Measurements from ENCODE around the gene NUDT14. TPM values are rescaled to one million over a fixed set of nuclear protein-coding genes. Genes with fewer than 3 reads are reported as not detected.

Gene NUDT14
- total RNA-seq, 1 experiment from 2014 or later, result 75.3 TPM

DNA sequence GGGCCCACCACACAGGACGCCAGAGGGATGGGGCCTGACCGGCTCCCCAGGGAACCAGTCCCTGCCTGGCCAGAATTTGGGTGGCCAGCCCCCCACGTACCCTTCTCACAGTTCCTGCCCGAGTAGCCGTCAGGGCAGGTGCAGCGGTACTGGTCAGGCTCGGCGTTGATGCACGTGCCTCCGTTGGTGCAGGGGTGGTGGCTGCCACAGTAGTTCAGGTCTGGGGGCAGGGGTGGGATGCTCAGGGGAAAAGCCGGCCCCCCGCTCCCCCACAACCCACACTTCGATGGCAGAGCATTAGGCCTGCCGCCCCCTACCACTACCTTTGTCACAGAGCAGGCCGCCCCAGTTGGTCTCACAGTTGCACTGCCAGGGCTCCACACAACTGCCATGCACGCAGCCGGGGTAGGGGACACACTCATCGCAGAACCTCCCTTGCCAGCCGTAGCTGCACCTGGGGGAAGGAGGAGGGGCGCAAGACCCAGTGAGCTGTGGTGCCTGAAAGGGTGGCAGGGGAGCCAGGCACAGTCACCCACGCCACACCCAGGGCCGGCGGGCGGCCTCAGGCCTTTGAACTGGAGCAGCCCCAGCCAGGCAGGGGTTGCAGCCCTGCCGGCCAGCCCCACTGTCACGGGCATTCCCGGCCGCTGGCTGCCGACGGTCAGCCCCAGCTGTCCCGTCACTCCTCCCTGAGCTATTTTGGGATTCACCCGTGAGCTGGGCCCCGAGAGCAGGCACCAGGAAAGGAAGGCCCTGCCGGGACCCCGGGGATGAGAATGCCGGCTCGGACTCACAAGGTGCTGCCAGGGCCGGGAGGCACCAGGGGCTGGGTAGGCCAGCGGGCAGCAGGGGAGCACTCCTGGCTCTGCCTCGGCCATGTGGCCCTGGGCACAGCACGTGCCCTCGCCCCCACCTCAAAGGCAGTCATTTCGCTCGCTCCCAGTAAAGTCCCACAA, 29.0 kb downstream of the NUDT14 start:
- POLR2A ChIA-PET, result no interaction called here

DNA sequence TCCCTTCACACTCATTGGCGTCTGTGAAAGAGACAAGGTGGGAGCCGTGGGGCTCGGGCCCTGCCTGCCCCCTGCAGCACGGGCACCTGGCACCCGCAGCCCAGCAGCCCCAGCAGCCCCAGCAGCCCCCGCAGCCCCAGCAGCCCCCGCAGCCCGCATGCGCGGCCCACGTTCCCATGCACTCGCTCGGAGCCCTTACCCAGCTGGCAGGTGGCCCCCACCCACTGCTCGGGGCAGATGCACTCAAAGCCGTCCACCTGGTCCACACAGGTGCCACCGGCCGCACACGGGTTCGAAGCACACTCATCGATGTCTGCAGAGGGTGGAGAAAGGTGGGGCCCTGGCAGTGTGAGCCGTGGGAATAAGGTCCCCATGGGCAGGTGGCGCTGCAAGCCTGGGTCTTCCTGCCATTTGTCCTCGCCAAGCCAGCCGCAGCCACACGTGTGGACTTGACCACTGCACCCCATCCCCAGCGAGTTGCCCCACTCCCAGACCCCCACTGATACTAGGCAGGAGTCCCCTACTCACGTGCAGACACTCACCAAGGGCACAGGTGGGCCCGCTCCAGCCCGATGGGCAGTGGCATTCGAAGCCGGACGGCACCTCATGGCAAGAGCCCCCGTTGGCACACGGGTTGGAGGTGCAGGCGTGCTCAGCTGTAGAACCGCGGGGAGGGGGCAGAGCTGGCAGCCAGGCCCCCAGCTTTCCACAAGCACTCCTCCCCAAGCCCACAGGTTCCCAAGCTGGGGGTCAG, 29.9 kb downstream of the NUDT14 start:
- in situ Hi-C loops (cut with HindIII; ENCODE audit: low pct_unique_long_range_greater_than_20kb, low sequenced_read_pairs), result no loop called here
- no TSS peak for BruUV-seq (replicated peaks)
- DNase-seq (ENCODE audit: low read depth, low spot score), result no peak

More for the DNA sequence above, 29.0 kb downstream of the NUDT14 start:
- no TSS peak for BruUV-seq (replicated peaks)
- CTCF ChIA-PET, result no interaction called here
- H3K27me3 ChIP-seq (ENCODE audit: control insufficient read depth, insufficient read depth, low read length), result no peaks in the 10 kb centered on the region
- no peaks in the 10 kb centered on the region for H3K9me3 ChIP-seq (ENCODE audit: control insufficient read depth, insufficient read depth, low read depth, low read length)
- no peak overlapping the region for H3K4me3 ChIP-seq (ENCODE audit: low read depth in 2 of 2, low read length in 2 of 2)
- H3K36me3 ChIP-seq (ENCODE audit: control insufficient read depth, insufficient read depth, low read length), result no peaks in the 10 kb centered on the region
- H3K4me1 ChIP-seq (ENCODE audit: control insufficient read depth, insufficient read depth, low read length), result no peaks in the 10 kb centered on the region
- no peak for ATAC-seq
- intact Hi-C loops (cut with micrococcal nuclease; ENCODE audit: unreplicated experiment), result no loop called here
- TF ChIP-seq, protein P1, sequence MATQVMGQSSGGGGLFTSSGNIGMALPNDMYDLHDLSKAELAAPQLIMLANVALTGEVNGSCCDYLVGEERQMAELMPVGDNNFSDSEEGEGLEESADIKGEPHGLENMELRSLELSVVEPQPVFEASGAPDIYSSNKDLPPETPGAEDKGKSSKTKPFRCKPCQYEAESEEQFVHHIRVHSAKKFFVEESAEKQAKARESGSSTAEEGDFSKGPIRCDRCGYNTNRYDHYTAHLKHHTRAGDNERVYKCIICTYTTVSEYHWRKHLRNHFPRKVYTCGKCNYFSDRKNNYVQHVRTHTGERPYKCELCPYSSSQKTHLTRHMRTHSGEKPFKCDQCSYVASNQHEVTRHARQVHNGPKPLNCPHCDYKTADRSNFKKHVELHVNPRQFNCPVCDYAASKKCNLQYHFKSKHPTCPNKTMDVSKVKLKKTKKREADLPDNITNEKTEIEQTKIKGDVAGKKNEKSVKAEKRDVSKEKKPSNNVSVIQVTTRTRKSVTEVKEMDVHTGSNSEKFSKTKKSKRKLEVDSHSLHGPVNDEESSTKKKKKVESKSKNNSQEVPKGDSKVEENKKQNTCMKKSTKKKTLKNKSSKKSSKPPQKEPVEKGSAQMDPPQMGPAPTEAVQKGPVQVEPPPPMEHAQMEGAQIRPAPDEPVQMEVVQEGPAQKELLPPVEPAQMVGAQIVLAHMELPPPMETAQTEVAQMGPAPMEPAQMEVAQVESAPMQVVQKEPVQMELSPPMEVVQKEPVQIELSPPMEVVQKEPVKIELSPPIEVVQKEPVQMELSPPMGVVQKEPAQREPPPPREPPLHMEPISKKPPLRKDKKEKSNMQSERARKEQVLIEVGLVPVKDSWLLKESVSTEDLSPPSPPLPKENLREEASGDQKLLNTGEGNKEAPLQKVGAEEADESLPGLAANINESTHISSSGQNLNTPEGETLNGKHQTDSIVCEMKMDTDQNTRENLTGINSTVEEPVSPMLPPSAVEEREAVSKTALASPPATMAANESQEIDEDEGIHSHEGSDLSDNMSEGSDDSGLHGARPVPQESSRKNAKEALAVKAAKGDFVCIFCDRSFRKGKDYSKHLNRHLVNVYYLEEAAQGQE (IDR thresholded peaks at IDR 0.05; ENCODE audit: insufficient read depth in 1 of 2, low read depth in 2 of 2, low read length in 1 of 2), result no peak
- TF ChIP-seq SIN3A (IDR thresholded peaks at IDR 0.05; ENCODE audit: borderline replicate concordance, insufficient read depth, low read depth, low read length) (no peak), TCF7L2 (IDR thresholded peaks at IDR 0.05; ENCODE audit: low read depth, low read length) (no peak), POLR2AphosphoS5 (IDR thresholded peaks at IDR 0.05; ENCODE audit: low read depth, low read length) (no peak)
- TF ChIP-seq, protein P2, sequence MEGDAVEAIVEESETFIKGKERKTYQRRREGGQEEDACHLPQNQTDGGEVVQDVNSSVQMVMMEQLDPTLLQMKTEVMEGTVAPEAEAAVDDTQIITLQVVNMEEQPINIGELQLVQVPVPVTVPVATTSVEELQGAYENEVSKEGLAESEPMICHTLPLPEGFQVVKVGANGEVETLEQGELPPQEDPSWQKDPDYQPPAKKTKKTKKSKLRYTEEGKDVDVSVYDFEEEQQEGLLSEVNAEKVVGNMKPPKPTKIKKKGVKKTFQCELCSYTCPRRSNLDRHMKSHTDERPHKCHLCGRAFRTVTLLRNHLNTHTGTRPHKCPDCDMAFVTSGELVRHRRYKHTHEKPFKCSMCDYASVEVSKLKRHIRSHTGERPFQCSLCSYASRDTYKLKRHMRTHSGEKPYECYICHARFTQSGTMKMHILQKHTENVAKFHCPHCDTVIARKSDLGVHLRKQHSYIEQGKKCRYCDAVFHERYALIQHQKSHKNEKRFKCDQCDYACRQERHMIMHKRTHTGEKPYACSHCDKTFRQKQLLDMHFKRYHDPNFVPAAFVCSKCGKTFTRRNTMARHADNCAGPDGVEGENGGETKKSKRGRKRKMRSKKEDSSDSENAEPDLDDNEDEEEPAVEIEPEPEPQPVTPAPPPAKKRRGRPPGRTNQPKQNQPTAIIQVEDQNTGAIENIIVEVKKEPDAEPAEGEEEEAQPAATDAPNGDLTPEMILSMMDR (IDR thresholded peaks at IDR 0.05), result no peak
- no peak overlapping the region for H3K27ac ChIP-seq (ENCODE audit: low read length)
- in situ Hi-C loops (cut with HindIII; ENCODE audit: low pct_unique_long_range_greater_than_20kb, low sequenced_read_pairs), result no loop called here
- no peak for DNase-seq (ENCODE audit: low read depth, low spot score)

More for the DNA sequence above, 29.9 kb downstream of the NUDT14 start:
- Histone ChIP-seq H3K9me3 (ENCODE audit: control insufficient read depth, insufficient read depth, low read depth, low read length) (no peaks in the 10 kb centered on the region), H3K4me3 (ENCODE audit: low read depth in 2 of 2, low read length in 2 of 2) (no peak overlapping the region), H3K36me3 (ENCODE audit: control insufficient read depth, insufficient read depth, low read length) (no peaks in the 10 kb centered on the region), H3K27ac (ENCODE audit: low read length) (no peak overlapping the region), H3K4me1 (ENCODE audit: control insufficient read depth, insufficient read depth, low read length) (no peaks in the 10 kb centered on the region), H3K27me3 (ENCODE audit: control insufficient read depth, insufficient read depth, low read length) (no peaks in the 10 kb centered on the region)
- intact Hi-C loops (cut with micrococcal nuclease; ENCODE audit: unreplicated experiment), result no loop called here
- TF ChIP-seq SIN3A (IDR thresholded peaks at IDR 0.05; ENCODE audit: borderline replicate concordance, insufficient read depth, low read depth, low read length) (no peak), POLR2AphosphoS5 (IDR thresholded peaks at IDR 0.05; ENCODE audit: low read depth, low read length) (no peak), TCF7L2 (IDR thresholded peaks at IDR 0.05; ENCODE audit: low read depth, low read length) (no peak)
- TF ChIP-seq, protein P2 (IDR thresholded peaks at IDR 0.05), result no peak
- TF ChIP-seq, protein P1 (IDR thresholded peaks at IDR 0.05; ENCODE audit: insufficient read depth in 1 of 2, low read depth in 2 of 2, low read length in 1 of 2), result no peak
- ChIA-PET CTCF (no interaction called here), POLR2A (no interaction called here)
- ATAC-seq, result no peak
